Right lobe of liver (tissue), 6 donors: Measurements from ENCODE around the gene HGS. TPM values are rescaled to one million over a fixed set of nuclear protein-coding genes. Genes with fewer than 3 reads are reported as not detected.

Experiments used
- ATAC-seq, 4 donors: fragments of 200-7000 bp; cut with Tn5 transposase; one replicate each; pipeline ENCODE4 v1.9.1; 2020; ENCODE audit warnings: mild to moderate bottlenecking in 4 of 4, moderate library complexity in 4 of 4
- DNase-seq, 3 donors: peaks; one replicate each; pipeline ENCODE4 v3.0.0-alpha.2; 2020
- H3K27ac ChIP-seq, 3 donors: fragments of 200-600 bp; one replicate each; pipeline ENCODE4 v1.8.0; 2022
- H3K27me3 ChIP-seq, 2 donors: fragments of 200-600 bp; one replicate each; pipeline ENCODE4 v1.8.0; 2022
- H3K36me3 ChIP-seq, 4 donors: fragments of 200-600 bp; sonication (generic) in 1 of 4; one replicate each; pipeline versions ENCODE4 v1.5.1 to v1.8.0; 2017 to 2022; ENCODE audit warnings: control low read depth in 1 of 4
- H3K4me1 ChIP-seq, 4 donors: fragments of 200-600 bp; sonication (generic) in 1 of 4; one replicate each; pipeline versions ENCODE4 v1.5.1 to v1.8.0; 2017 to 2022; ENCODE audit warnings: control low read depth in 1 of 4
- H3K4me3 ChIP-seq, 3 donors: fragments of 200-600 bp; one replicate each; pipeline ENCODE4 v1.8.0; 2022
- H3K9me3 ChIP-seq, 4 donors: fragments of 200-600 bp; sonication (generic) in 1 of 4; one replicate each; pipeline versions ENCODE4 v1.5.1 to v1.8.0; 2017 to 2022; ENCODE audit warnings: control low read depth in 1 of 4
- CTCF ChIP-seq, 4 donors: fragments of 200-600 bp in 3 of 4; fragments of 450-650 bp in 1 of 4; IDR thresholded peaks; one replicate each; pipeline versions ENCODE4 v1.5.1 to v1.8.0; 2016 to 2022; ENCODE audit warnings: antibody characterized with exemption in 4 of 4, mild to moderate bottlenecking in 2 of 4
- POLR2A ChIP-seq: fragments of 450-650 bp; IDR thresholded peaks from one replicate; pipeline ENCODE4 v1.6.1; 2017; ENCODE audit warnings: antibody characterized with exemption, mild to moderate bottlenecking
- WGBS: methylation state at CpG from one replicate; pipeline ENCODE4 v1.1.6; 2018; ENCODE audit warnings: low coverage, low lambda C conversion rate; ENCODE audit not compliant: insufficient coverage; ENCODE audit errors: missing lambda C conversion rate; 5-methylcytosine and 5-hydroxymethylcytosine counted together
- intact Hi-C, 2 donors: fragments of 100-400 bp; cut with DNase I; formaldehyde crosslinking; loops; one replicate each; pipeline versions ENCODE4 v1.11.2 to v1.14.1; 2022
- total RNA-seq, 6 experiments: library from RNA; depleted of rRNA in 2 of 6; stranded (reverse); fragments of >200 nt in 2 of 6; fragmentation: NEBNext Ultra II Directional in 3 of 6; extraction: Animal tissue kit (Norgen Biotek cat#: 25700) in 3 of 6; gene quantifications; one replicate each; pipeline versions ENCODE4 v1.1.0 to v1.2.4, GENCODE V29; 2016 to 2023
- donor health status: DM: no; HTN: yes; CAD: no.
- donor health status: DM: no; HTN: no; CAD: no.
- donor health status: DM: no; HTN: no; CAD: no.
- donor health status: DM: no; HTN: yes; CAD: no.
- donor health status: DM: no; HTN: yes; CAD: no.

The HGS gene
- total RNA-seq, 6 experiments from 2014 or later = 30.6 to 46.3 (median 37.3) TPM

GRCh38 chr17:81681672-81682071 lies 2.1 kb upstream of the HGS start:
- TF ChIP-seq POLR2A (no peak), CTCF (IDR thresholded peaks at IDR 0.05) (no peak)
- intact Hi-C loops = no loop called here
- 20% methylated on average over 2 of the region's 17 CpGs for WGBS
- Histone ChIP-seq H3K27me3 (no peaks in the 10 kb centered on the region), H3K9me3 (no peaks in the 10 kb centered on the region), H3K4me3 (no peak overlapping the region), H3K4me1 (peaks cover 0 to 41% (median 12%) of the 10 kb centered on the region in 4 donors), H3K36me3 (peaks cover 0 to 9% (median 3%) of the 10 kb centered on the region in 4 donors), H3K27ac (no peak overlapping the region)
- no peak for DNase-seq
- ATAC-seq = no peak

GRCh38 chr17:81682565-81683207 lies 1.1 kb upstream of the HGS start:
- peak overlapping the region; percentile 93 to 98 (median 96) for H3K4me3 ChIP-seq
- peaks cover 0 to 41% (median 12%) of the 10 kb centered on the region in 4 donors for H3K4me1 ChIP-seq
- H3K9me3 ChIP-seq = no peaks in the 10 kb centered on the region
- DNase-seq (no peak), ATAC-seq (no peak)
- H3K27ac ChIP-seq = peak overlapping the region in 1 of 3 donors; percentile 49
- no peak for TF ChIP-seq CTCF (IDR thresholded peaks at IDR 0.05)
- WGBS = 32% methylated on average over 15 of the region's 19 CpGs
- H3K27me3 ChIP-seq = no peaks in the 10 kb centered on the region
- H3K36me3 ChIP-seq = peaks cover 0 to 17% (median 8%) of the 10 kb centered on the region in 4 donors
- intact Hi-C loops = no loop called here

- H3K36me3 ChIP-seq = peaks cover 0 to 21% (median 8%) of the 10 kb centered on the region in 4 donors
- intact Hi-C loops = no loop called here
- H3K9me3 ChIP-seq = no peaks in the 10 kb centered on the region
- TF ChIP-seq POLR2A (no peak), CTCF (IDR thresholded peaks at IDR 0.05) (no peak)
- no peaks in the 10 kb centered on the region for H3K27me3 ChIP-seq
- H3K4me1 ChIP-seq = peaks cover 0 to 41% (median 12%) of the 10 kb centered on the region in 4 donors
- H3K27ac ChIP-seq = peak overlapping the region; percentile 33 to 49 (median 45)
- H3K4me3 ChIP-seq = peak overlapping the region; percentile 93 to 98 (median 96)
- ATAC-seq (no peak), DNase-seq (no peak)
- 0% methylated on average over 3 of the region's 37 CpGs for whole genome bisulfite sequencing
Observed at GRCh38 chr17:81683208-81683583, 615 bp upstream of the HGS start.

GRCh38 chr17:81684442-81684911 lies 666 bp downstream of the HGS start:
- 1% methylated on average over 14 of the region's 16 CpGs for WGBS
- no peaks in the 10 kb centered on the region for H3K9me3 ChIP-seq
- no peaks in the 10 kb centered on the region for H3K27me3 ChIP-seq
- H3K36me3 ChIP-seq = peaks cover 0 to 33% (median 8%) of the 10 kb centered on the region in 4 donors
- peaks cover 0 to 38% (median 12%) of the 10 kb centered on the region in 4 donors for H3K4me1 ChIP-seq
- DNase-seq = no peak
- peak overlapping the region; percentile 93 to 98 (median 96) for H3K4me3 ChIP-seq
- peak in 1 of 4 donors; percentile 5 for ATAC-seq
- TF ChIP-seq CTCF (IDR thresholded peaks at IDR 0.05) = no peak
- no peak for TF ChIP-seq POLR2A
- intact Hi-C loops = no loop called here
- peak overlapping the region; percentile 44 to 79 (median 70) for H3K27ac ChIP-seq
